Activated CD8-positive, alpha-beta T cell treated with anti-CD3 and anti-CD28 coated beads for 36 hours (primary cell): Measurements from ENCODE around the gene DDAH1. TPM values are rescaled to one million over a fixed set of nuclear protein-coding genes. Genes with fewer than 3 reads are reported as not detected.
A peak's percentile ranks its signal among the peaks of the same experiment; 100 is the strongest.

ENCODE experiments used
- ATAC-seq: fragments of 200-7000 bp; cut with Tn5 transposase; one replicate; pipeline ENCODE4 v1.10.0; 2021; ENCODE audit warnings: mild to moderate bottlenecking, moderate library complexity
- CTCF ChIA-PET: fragments of 350-600 bp; sonication (Branson Sonifier 250); formaldehyde crosslinking; loops from one replicate; lab custom pipeline; 2021; ENCODE audit warnings: antibody characterized with exemption; lab: Charles Lee
- POLR2A ChIA-PET: fragments of 350-600 bp; sonication (Branson Sonifier 250); formaldehyde crosslinking; loops from one replicate; lab custom pipeline; 2021; ENCODE audit warnings: antibody characterized with exemption; lab: Charles Lee
- DNase-seq: peaks from one replicate; pipeline ENCODE4 v3.0.0-alpha.2; 2020
- H3K27ac Mint-ChIP-seq: one replicate; pipeline ENCODE4 v1.8.0; 2021; ENCODE audit warnings: mild to moderate bottlenecking, mixed read lengths
- H3K27me3 Mint-ChIP-seq: one replicate; pipeline ENCODE4 v1.8.0; 2021; ENCODE audit warnings: mixed read lengths
- H3K36me3 Mint-ChIP-seq: one replicate; pipeline ENCODE4 v1.8.0; 2021; ENCODE audit warnings: low read depth, mixed read lengths
- H3K4me1 Mint-ChIP-seq: one replicate; pipeline ENCODE4 v1.8.0; 2021; ENCODE audit warnings: low read depth, mixed read lengths
- H3K4me3 Mint-ChIP-seq: one replicate; pipeline ENCODE4 v1.8.0; 2021; ENCODE audit warnings: mild to moderate bottlenecking, moderate library complexity, mixed read lengths
- H3K9me3 Mint-ChIP-seq: one replicate; pipeline ENCODE4 v1.8.0; 2021; ENCODE audit warnings: mixed read lengths
- intact Hi-C: fragments of 100-400 bp; cut with micrococcal nuclease; formaldehyde crosslinking; loops from one replicate; pipeline ENCODE4 v1.10.0; 2022
- total RNA-seq, 2 experiments: library from RNA; stranded (reverse); gene quantifications; one replicate each; pipeline ENCODE4 v1.2.3, GENCODE V29; 2021
- TF ChIP-seq, protein P1 (sequence below): fragments of 200-600 bp; IDR thresholded peaks from one replicate; pipeline ENCODE4 v1.8.0; 2022; ENCODE audit warnings: antibody characterized with exemption, mild to moderate bottlenecking

Gene DDAH1
- total RNA-seq, 2 experiments from 2014 or later = 0.07 to 0.09 TPM

GRCh38 chr1:85307987-85308832 lies 156.7 kb downstream of the DDAH1 start:
- DNase-seq = peak; percentile 85
- Mint-ChIP-seq H3K27me3 (peaks cover 38% of the 10 kb centered on the region), H3K4me1 (peaks cover 5% of the 10 kb centered on the region), H3K4me3 (no peak overlapping the region), H3K36me3 (no peaks in the 10 kb centered on the region), H3K9me3 (no peaks in the 10 kb centered on the region), H3K27ac (no peak overlapping the region)
- intact Hi-C loops = loop anchor here (5.0 to 10.0 kb wide), 4 partner anchors 157 to 707 kb away; partner anchors contain the start of genes CCN1 and DDAH1
- CTCF ChIA-PET = interaction anchor here (0.6 to 2.4 kb wide), 27 partner anchors 9 to 710 kb away, joined by 3 to 12 read pairs (median 4); partner anchors contain the start of genes CCN1, DDAH1 and ZNHIT6
- POLR2A ChIA-PET = interaction anchor here (1.3 kb wide), 1 partner anchor 10 kb away, joined by 6 read pairs; no protein-coding TSS in a partner anchor
- peak; percentile 94 for ATAC-seq
- TF ChIP-seq, protein P1, sequence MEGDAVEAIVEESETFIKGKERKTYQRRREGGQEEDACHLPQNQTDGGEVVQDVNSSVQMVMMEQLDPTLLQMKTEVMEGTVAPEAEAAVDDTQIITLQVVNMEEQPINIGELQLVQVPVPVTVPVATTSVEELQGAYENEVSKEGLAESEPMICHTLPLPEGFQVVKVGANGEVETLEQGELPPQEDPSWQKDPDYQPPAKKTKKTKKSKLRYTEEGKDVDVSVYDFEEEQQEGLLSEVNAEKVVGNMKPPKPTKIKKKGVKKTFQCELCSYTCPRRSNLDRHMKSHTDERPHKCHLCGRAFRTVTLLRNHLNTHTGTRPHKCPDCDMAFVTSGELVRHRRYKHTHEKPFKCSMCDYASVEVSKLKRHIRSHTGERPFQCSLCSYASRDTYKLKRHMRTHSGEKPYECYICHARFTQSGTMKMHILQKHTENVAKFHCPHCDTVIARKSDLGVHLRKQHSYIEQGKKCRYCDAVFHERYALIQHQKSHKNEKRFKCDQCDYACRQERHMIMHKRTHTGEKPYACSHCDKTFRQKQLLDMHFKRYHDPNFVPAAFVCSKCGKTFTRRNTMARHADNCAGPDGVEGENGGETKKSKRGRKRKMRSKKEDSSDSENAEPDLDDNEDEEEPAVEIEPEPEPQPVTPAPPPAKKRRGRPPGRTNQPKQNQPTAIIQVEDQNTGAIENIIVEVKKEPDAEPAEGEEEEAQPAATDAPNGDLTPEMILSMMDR = peak; percentile 84

DNA sequence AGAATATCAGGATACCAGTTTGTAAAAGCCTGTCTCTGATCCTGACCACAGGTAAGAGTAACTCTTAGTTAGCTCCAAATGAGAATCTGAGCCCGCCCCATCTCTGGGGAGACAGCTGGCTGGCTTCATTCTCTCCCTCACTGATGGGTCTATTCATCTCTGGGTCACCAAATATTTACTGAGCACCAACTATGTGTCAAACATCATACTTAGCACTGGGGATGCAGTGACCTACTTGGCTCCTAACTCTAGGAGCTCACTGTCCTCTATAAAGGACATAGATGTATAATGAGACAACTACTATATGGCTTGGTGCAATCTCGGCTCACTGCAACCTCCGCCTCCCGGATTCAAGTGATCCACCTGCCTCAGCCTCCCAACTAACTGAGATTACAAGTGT lies 158.7 kb downstream of the DDAH1 start:
- Mint-ChIP-seq H3K27me3 (peaks cover 28% of the 10 kb centered on the region), H3K4me1 (peaks cover 5% of the 10 kb centered on the region), H3K27ac (no peak overlapping the region), H3K36me3 (no peaks in the 10 kb centered on the region), H3K4me3 (no peak overlapping the region), H3K9me3 (no peaks in the 10 kb centered on the region)
- no peak for DNase-seq
- intact Hi-C loops = loop anchor here (5.0 to 10.0 kb wide), 4 partner anchors 159 to 709 kb away; partner anchors contain the start of genes CCN1 and DDAH1
- TF ChIP-seq, protein P1 = no peak
- no peak for ATAC-seq
- ChIA-PET POLR2A (no interaction called here), CTCF (no interaction called here)

DNA sequence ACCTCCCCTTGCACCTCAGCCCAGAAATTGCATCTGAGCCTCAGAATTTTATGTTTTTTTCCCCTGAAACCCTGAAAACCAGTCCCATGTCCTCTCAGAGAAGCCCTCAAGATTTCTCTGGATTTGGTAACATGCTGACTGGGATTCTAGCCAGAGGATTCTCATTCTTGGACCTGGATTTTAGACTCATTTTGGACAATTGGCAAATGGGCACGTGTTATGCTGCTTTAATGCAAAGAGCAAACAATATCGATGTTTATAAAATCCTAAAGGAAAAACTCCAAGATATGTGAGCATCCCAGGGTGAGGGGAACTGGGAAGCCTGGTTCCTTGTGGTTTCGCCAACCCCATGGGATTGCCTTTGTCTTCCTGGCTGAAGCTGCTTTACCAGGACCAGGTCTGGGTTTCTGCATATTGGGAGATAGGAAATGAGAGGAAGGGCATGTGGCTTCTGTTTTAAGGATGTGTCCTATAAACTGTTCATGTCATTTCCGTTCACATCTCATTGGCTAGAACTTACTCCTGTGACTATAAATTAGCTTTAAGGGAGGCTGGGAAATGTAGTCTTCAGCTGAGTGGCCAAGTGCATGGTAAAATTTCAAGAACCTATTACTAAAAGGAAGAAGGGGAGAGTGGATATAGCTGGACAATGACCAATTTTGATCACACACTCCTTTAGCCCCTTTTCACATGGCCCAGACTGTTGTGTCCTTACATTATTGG lies 161.4 kb downstream of the DDAH1 start:
- Mint-ChIP-seq H3K27me3 (peaks cover 13% of the 10 kb centered on the region), H3K36me3 (no peaks in the 10 kb centered on the region), H3K4me1 (peaks cover 12% of the 10 kb centered on the region), H3K9me3 (no peaks in the 10 kb centered on the region), H3K4me3 (no peak overlapping the region), H3K27ac (no peak overlapping the region)
- intact Hi-C loops = loop anchor here (10.0 kb wide), 3 partner anchors 161 to 711 kb away; partner anchors contain the start of gene DDAH1
- TF ChIP-seq, protein P1 = no peak
- ChIA-PET CTCF (interaction anchor here (1.6 kb wide), 1 partner anchor 45 kb away, joined by 3 read pairs; no protein-coding TSS in a partner anchor), POLR2A (no interaction called here)
- no peak for ATAC-seq
- no peak for DNase-seq

DNA sequence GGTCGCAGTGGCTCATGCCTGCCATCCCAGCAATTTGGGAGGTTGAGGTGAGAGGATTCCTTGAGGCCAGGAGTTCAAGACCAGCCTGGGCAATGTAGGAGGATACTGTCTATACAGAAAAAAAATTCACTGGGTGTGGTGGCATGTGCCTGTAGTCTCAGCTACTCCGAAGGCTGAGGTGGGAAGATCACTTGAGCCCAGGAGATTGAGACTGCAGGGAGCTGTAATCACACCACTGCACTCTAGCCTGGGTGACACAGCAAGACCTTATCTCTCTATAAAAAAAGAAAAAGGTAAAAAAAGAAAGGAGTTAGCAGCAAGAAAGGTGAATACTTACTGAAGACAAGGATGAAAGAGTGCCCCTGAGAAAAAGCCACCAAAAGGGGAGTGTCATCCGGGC lies 164.8 kb downstream of the DDAH1 start:
- POLR2A ChIA-PET = no interaction called here
- no peak for ATAC-seq
- Mint-ChIP-seq H3K27ac (no peak overlapping the region), H3K9me3 (no peaks in the 10 kb centered on the region), H3K36me3 (peaks cover 1% of the 10 kb centered on the region), H3K4me3 (no peak overlapping the region), H3K27me3 (peaks cover 9% of the 10 kb centered on the region), H3K4me1 (peaks cover 27% of the 10 kb centered on the region)
- DNase-seq = no peak
- TF ChIP-seq, protein P1 = no peak
- intact Hi-C loops = loop anchor here (10.0 kb wide), 3 partner anchors 165 to 715 kb away; partner anchors contain the start of gene DDAH1
- CTCF ChIA-PET = no interaction called here
